Measurements from ENCODE around the gene MAZ.
"Not testable (repeated sequence)": the region's sequence is repeated elsewhere in the genome, so short reads cannot be mapped to it uniquely, and the experiment has no call there.

MAZ gene
- total RNA-seq, result 24.6 to 156 (median 86.0) reads per million in 18 experiments

DNA sequence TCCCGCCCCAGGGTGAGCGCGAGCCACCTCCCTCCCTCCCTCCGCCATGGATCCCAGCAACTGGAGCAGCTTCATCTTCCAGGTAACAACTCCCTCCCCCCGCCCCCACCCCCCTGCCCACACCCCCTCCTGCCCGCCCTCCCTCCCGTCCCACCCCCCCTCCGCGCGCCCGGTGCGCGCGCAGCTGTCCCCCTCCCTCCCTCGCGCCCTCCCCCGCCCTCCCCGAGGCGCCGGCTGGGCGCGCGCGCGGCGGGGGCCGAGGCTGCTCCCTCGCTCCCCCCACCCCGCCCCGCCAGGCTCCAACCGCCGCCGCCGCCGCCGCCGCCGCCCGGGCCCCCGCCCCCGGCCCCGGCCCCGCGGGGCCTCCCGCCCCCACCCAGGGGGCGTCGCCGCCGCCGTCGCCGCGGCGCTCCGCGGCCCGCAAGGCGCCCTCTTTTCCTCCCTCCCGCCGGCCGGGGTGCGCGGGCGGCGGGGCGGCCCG is at the start of gene MAZ:
Gene MAZ (plus strand): TSS at position 431 of the 481 bp plus-strand sequence. CDS start 173 bp downstream, outside the sequence.
- DNase-seq, result peak; percentile 56 to 71

- DNase-seq, result no peak
Observed at GRCh38 chr16:29756654-29757053, 49.7 kb upstream of the MAZ start.

DNA sequence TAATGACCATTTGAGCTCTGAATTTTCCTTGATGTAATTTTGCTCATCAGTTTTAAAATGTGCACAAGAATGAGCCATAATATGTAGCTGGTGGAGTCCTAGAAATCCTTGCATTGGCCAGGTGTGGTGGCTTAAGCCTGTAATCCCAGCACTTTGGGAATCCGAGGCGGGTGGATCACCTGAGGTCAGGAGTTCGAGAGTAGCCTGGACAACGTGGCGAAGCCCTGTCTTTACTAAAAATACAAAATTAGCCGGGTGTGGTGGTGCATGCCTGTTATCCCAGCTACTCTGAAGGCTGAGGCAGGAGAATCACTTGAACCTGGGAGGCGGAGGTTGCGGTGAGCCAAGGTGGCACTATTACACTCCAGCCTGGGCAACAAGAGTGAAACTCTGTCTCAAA is 49.2 kb upstream of the MAZ start:
- DNase-seq, result not testable (repeated sequence)

DNA sequence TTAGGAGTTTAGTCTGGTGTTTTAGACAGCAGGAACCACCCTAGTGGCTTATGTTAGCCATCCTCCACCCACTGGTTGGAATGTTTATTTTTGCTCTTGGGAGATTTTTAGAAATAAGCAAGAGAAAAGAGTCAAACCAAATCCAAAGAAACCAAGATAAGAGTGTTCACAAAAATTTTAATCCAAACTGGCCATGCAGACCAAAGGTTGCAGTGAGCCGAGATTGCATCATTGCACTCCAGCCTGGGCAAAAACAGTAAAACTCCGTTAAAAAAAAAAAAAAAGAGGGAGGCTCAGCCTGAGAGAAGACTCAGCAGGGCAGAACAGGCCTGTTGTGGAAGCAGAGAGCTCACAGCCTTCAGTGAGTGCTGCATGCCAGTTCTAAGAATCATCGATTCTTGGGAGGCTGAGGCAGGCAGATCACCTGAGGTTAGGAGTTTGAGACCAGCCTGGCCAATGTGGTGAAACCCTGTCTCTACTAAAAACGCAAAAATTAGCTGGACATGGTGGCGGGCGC is 48.3 kb upstream of the MAZ start:
- no peak for DNase-seq

GRCh38 chr16:29760567-29761279 is 45.6 kb upstream of the MAZ start:
- DNase-seq, result no peak

DNA sequence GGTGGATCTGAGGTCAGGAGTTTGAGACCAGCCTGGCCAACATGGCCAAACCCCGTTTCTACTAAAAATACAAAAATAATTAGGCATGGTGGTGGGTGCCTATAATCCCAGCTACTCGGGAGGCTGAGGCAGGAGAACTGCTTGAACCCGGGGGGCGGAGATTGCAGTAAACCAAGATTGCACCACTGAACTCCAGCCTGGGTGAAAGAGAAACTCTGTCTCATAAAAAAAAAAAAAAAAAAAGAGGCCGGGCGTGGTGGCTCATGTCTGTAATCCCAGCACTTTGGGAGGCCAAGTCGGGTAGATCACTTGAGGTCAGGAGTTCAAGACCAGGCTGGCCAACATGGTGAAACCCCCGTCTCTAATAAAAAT is 45.1 kb upstream of the MAZ start:
- not testable (repeated sequence) for DNase-seq

DNA sequence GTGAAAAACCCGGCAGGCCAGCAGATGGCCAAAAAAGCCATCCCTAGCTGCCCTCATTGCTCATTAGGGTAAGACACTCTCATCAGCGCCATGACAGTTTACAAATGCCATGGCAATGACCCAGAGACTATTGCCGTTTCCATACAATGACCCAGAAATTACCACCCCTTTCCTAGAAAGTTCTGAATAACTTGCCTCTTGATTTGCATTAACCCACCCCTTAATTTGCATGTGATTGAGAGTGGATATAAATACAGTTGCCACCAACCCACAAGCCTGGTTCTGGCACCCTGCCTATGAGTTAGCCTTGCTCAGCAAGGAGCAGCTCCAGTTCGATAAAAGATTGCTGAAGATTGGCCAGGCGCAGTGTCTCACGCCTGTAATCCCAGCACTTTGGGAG is 44.4 kb upstream of the MAZ start:
- DNase-seq, result no peak

GRCh38 chr16:29763326-29763725 is 43.0 kb upstream of the MAZ start:
- DNase-seq, result peak; percentile 37 to 38

- no peak for DNase-seq
Observed at GRCh38 chr16:29765167-29766032, 40.9 kb upstream of the MAZ start.

- peak; percentile 24 to 61 for DNase-seq
Observed at GRCh38 chr16:29766571-29766970, 39.8 kb upstream of the MAZ start.

DNA sequence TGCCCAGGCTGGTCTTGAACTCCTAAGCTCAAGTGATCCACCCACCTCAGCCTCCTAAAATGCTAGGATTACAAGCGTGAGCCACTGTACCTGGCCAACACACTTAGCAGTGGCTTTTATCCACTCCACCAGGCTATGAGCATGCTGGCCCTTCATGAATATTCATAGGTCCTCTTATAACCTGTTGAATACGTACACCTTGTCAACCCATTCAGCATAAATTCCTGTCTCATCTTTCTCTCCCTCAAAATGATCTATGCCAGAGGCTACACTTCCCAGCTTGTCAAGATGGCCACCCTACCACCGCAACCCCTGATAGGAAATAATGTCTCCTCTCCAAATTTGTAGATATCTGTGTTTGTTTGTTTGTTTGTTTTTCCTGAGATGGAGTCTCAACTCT is 39.3 kb upstream of the MAZ start:
- DNase-seq, result no peak

- no peak for DNase-seq
Observed at GRCh38 chr16:29769507-29769906, 36.8 kb upstream of the MAZ start.

DNA sequence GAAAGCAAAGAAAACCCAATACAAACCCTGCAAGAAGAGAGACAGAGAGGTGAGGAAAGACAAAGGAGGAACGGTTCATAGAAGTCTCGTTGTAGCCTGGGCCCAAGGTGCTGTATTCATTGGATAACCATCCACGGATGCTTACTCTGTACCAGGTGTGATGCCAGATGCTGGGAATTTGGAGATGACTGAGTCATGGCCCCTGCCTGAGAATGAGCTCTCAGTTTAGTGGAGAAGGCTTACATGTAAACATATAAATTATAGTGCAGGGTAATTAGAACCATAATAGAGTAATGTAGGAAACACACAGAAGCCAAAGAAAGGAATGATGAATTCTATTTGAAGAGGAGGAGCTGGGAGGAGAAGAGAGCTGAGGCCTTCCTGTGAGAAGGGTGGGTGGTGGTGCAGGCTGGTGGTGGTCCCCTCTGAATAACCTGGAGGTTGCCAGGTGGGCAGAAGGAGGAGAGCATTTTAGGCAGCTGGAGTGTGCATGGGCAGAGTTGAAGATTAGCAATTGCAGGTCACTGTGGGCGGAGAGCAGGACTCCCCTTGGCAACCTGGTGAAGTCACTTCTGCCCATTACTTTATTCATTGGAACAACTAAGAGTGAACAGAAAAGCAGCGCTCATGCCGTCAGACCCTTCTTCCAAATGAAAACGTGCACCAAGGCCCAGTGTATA is 35.9 kb upstream of the MAZ start:
- no peak for DNase-seq

DNA sequence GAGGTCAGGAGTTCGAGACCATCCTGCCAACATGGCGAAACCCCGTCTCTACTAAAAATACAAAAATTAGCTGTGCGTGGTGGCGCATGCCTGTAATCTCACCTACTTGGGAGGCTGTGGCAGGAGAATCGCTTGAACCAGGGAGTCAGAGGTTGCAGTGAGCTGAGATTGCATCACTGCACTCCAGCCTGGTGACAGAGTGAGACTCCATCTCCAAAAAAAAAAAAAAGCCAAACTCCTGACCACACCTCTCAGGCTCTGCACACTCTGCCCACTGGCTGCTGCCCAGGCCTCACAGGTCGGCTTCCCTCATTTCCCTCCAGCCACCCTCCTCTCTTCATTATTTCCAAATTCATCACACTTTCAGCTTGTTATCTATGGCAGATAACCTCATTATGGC is 34.0 kb upstream of the MAZ start:
- peak in 1 of 2 donors; percentile 3 for DNase-seq

DNA sequence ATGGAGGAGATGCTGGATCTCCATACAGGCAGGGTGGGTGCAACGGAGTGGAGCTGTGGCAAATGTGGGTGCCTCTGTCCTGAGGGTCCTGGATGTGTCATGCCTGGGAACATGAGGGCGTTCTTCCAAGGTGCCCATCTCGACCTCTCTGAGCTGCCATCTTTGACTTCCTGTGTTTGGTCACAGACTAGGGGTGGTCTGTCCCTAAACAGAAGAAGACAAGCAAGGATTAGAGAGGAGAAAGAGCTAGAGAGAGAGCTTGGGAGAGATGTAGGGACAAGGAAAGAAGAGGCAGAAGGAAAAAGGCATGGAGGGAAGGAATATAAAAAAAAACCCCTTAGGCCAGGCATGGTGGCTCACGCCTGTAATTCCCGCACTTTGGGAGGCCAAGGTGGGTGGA is 31.6 kb upstream of the MAZ start:
- DNase-seq, result no peak

GRCh38 chr16:29775742-29776408 is 30.5 kb upstream of the MAZ start:
- DNase-seq, result no peak

GRCh38 chr16:29777576-29778350 is 28.6 kb upstream of the MAZ start, which contains the start of gene ZG16:
ZG16 (plus strand) TSS chr16:29778256; CDS start chr16:29779267, 1,011 bp downstream.
- DNase-seq, result no peak

DNA sequence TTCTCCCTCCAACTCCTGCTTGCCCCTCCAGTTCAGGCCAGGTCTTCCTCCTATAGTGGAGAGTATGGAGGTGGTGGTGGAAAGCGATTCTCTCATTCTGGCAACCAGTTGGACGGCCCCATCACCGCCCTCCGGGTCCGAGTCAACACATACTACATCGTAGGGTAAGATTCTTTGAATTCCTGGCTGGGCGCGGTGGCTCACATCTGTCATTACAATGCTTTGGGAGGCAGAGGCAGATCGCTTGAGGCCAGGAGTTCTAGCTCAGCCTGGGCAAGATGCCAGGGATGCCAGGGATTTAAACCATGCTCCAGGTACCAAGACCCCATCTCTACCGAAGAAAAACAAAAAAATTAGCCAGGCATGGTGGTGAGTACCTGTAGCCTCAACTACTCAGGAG is 26.9 kb upstream of the MAZ start:
- no peak for DNase-seq

- DNase-seq, result not testable (repeated sequence)
Observed at GRCh38 chr16:29783094-29783953, 23.0 kb upstream of the MAZ start.

DNA sequence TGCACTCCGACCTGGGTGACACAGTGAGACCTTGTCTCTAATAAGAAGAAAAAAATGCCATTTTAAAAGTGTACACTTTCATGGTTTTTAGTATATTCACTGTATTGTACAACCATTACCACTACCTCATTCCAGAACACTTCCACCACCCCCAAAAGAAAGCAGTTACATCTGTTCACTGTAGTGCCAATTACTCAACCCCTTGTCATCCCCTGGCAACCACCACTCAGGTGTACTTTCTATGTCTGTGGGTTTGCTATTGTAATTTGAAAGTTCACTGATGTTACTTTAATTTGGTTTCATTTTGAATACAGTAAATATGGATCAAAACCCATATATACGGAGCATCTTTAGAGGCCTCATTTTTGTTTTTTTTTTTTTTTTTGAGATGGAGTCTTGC is 22.2 kb upstream of the MAZ start:
- no peak for DNase-seq

All from inflammatory macrophage (primary cell).